Fibroblast of skin of abdomen (primary cell): ENCODE measurements around the gene CSGALNACT2.
"Not testable (repeated sequence)": the region's sequence is repeated elsewhere in the genome, so short reads cannot be mapped to it uniquely, and the experiment has no call there.

Experiments used
- DNase-seq: peaks from one replicate; pipeline ENCODE4 v3.0.0-alpha.2; 2013

The CSGALNACT2 gene

DNA sequence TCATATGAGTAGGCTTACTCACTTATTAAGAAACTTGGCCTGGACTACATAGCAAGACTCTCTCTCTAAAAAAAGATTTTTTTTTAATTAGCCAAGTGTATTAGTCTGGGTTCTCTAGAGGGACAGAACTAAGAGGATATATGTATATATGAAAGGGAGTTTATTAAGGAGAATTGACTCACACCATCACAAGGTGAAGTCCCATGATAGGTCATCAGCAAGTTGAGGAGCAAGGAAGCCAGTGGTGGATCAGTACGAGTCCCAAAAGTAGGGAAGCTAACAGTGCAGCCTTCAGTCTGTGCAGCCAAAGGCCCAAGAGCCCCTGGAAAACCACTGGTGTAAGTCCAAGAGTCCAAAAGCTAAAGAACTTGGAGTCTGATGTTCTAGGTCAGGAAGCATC lies 7.7 kb downstream of the CSGALNACT2 start:
- not testable (repeated sequence) for DNase-seq

DNA sequence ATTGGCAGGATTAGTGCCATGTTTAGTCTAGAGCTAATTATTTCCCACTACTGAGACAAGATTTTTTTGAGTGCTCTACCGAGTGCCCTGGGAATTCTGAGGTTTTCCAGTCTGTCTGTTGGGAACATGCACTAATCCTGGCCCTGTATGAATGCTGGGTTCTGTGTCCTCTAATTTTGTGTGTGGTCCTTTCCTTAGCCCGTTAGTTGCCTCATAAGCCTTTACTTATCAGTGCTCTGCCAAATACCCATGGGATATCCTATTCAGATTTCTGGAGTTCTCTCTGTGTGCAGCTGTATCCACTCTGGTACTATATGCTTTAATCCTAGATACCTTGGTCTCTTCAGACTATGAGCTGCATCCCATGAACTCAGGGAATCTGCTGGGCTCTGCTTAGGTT lies 13.1 kb downstream of the CSGALNACT2 start:
- DNase-seq = no peak

DNA sequence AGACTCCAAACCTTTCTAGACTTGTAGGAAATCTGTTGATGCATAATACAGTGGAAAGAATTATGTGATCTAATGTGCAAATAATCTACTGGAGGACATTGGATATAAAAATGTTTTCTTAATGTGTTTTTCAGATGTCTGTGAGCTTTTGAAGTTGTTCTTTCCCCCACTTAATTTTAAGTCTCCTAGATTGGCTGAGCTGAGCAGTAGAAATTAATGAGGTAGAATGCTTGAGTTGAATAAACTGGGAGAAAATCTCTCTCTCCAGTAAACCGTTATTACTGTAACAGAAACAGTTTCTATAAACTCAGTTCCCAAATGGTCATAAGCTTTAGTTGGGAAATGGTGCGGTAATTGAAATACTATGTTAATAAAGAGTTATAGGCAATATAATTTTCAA lies 15.7 kb downstream of the CSGALNACT2 start:
- no peak for DNase-seq

DNA sequence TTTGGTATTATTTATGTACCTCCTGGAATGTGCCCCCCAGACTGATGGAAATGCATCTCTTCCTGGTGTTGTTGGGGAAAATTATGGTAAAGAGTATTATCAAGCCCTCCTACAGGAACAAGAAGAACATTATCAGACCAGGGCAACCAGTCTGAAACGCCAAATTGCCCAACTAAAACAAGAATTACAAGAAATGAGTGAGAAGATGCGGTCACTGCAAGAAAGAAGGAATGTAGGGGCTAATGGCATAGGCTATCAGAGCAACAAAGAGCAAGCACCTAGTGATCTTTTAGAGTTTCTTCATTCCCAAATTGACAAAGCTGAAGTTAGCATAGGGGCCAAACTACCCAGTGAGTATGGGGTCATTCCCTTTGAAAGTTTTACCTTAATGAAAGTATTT lies 17.0 kb downstream of the CSGALNACT2 start:
- no peak for DNase-seq

DNA sequence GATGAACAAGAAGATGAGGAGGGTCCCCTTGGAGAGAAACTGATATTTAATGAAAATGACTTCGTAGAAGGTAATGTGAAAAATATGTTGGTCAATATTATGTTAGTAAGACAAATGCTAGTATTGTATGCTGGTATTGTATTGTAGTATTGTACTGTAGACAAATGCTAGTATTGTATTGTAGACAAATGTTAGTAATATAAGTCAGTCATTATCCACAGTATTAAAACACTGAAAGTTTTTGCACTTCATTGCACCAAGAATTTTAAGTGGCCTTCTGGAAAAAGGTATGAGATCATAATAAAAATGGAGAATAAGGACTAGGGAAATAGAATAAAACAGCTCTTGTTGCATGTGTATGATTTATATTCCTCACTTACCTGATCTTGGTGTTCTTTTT lies 17.5 kb downstream of the CSGALNACT2 start:
- DNase-seq = no peak

- DNase-seq = peak; percentile 14
Measured at GRCh38 chr10:43156590-43157341, 18.5 kb downstream of the CSGALNACT2 start.

DNA sequence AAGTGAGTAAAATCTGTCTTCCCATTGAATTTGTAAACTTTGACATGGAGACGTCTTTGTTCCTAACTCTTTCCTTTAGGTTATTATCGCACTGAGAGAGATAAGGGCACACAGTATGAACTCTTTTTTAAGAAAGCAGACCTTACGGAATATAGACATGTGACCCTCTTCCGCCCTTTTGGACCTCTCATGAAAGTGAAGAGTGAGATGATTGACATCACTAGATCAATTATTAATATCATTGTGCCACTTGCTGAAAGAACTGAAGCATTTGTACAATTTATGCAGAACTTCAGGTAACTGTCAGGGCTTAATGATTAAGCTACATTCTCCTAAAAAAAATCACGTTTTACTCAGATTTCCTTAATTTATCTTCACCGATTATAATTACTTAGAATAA lies 20.4 kb downstream of the CSGALNACT2 start:
- DNase-seq = no peak

DNA sequence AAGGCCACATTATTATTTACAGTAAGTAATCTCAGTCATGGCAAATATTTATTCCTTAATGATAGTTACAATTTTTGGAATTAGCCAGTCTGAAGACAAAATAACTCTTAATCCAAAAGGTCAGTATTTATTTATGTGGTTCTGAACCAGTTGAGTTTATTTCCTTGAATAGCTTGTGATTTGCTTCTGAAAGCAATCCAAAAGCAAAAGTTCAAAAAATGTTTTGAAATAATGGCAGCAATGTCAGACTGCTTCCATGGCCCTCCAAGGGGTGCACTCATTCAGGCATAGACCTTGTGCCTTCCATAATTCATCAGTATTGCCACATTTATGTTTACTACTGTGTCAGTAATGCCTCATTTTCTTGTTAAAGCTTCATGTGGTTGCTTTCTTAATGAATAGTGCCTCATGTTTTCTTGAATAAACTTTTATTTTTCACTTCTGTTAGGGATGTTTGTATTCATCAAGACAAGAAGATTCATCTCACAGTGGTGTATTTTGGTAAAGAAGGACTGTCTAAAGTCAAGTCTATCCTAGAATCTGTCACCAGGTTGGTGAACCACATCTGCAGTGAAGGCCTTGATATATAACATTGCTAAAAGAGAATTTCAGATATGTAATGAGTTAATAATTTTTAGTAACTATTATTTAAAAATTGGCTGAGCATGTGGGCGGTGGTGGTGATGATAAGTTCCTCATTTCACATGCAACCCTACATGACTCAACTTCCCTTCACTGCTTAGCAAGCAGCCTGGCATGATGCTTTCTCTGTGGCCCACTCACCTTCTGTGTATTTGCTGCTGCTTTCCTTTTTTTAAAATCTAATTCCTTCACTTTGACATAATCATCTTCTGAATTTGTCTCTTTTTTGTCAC lies 22.0 kb downstream of the CSGALNACT2 start:
- DNase-seq = peak; percentile 73

DNA sequence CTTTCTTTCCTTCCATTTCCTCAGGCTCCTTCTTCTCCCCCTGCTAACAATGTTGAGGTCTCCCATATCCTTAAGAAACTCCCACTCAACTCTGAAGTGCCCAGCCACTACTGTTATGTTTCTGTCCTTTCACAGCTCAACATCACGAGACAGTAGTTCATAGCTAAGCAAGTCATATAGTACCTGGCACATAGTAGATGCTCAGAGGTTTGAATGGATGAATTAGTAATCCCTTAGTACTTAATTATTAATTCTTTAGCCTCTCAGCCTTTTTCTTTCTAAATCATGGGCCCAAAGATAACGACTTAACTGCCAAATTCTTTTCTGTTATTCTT lies 22.6 kb downstream of the CSGALNACT2 start:
- no peak for DNase-seq

- DNase-seq = no peak
Measured at GRCh38 chr10:43162604-43163003, 24.4 kb downstream of the CSGALNACT2 start.

GRCh38 chr10:43166207-43166879 lies 28.1 kb downstream of the CSGALNACT2 start:
- DNase-seq = no peak

DNA sequence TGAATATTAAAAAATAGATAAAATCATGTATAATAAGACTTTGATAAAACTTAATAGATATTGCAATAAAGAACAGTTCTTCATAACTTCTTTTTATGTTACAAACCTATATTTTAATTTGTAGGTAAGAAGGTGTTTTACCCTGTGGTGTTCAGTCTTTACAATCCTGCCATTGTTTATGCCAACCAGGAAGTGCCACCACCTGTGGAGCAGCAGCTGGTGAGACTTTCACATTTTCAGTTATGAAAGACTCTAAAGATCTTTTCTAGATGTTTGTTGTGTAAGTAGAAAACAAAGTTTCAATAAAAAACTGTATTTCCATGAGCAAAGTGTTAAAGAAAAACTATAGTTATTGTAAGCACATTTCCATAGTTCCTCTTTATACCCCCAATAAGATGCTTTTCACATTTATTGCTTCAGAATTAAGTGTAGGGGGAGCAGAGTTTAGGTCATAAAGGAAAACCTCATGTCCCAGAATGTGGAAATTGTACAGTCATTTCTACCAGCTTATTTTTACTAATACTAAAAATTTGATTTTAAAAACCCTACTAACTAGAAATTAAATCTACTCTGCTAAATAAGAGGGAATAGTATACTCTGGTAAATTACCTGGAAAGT lies 28.7 kb downstream of the CSGALNACT2 start:
- no peak for DNase-seq

- DNase-seq = no peak
Measured at GRCh38 chr10:43167498-43167889, 29.2 kb downstream of the CSGALNACT2 start.

DNA sequence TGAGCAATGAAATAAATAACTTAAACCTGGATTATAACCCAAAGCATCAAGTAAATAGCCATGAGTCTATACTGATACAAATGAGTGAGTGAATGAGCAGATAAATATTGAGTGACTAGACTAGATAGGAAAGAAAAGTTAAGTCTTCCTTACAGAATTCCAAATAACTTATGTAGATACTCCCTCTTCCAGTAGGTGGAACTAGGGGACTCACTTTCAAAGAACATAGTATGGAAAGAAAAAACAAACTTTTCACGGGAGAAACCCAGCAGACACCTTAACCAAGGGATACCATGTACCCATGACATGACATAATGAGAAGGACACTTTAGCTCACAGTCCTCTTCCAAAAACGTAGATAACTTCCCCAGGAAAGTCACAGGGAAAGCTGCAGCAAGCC lies 32.2 kb downstream of the CSGALNACT2 start:
- no peak for DNase-seq

DNA sequence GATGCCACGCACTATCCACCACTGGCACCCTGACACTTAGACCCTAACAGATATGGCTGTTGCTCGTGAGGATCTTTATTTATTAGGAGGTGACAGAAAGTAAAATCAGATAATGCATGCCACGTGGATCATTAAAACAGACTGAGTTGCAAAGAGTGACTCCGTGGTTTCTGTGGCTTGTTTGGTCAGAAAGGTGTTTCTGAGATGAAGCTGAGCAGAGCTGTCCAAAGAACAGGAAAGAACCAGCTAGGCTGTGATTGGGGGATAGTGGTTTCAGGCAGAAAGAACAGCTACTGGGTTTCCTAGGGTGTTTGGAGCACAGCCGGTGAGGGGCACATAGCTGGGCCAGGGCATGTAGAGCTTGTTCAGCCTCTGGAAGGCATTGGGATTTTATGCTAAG lies 34.4 kb downstream of the CSGALNACT2 start:
- DNase-seq = no peak

- no peak for DNase-seq
Measured at GRCh38 chr10:43173120-43173519, 34.9 kb downstream of the CSGALNACT2 start.

GRCh38 chr10:43174969-43175368 lies 36.7 kb downstream of the CSGALNACT2 start:
- DNase-seq = no peak

DNA sequence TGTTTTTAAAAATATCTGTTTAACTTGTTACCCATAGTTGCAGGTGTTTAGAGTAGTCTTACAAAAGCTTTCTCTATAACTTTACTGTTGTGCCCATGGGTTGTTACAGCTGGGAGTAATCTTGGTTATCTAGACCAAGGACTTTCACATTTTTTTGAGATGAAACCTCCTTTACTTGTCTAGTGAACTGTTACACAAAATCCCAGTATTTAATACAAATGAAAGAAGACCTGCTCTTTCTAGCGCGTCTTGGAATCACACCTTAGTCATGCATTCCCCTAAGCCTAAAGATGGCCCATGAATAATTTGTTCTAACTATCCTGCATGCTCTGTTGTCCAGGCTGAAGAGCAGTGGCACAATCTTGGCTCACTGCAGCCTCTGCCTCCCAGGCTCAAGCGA lies 38.0 kb downstream of the CSGALNACT2 start:
- DNase-seq = no peak

- no peak for DNase-seq
Measured at GRCh38 chr10:43177595-43177994, 39.4 kb downstream of the CSGALNACT2 start.

- no peak for DNase-seq
Measured at GRCh38 chr10:43181146-43181545, 42.9 kb downstream of the CSGALNACT2 start.

DNA sequence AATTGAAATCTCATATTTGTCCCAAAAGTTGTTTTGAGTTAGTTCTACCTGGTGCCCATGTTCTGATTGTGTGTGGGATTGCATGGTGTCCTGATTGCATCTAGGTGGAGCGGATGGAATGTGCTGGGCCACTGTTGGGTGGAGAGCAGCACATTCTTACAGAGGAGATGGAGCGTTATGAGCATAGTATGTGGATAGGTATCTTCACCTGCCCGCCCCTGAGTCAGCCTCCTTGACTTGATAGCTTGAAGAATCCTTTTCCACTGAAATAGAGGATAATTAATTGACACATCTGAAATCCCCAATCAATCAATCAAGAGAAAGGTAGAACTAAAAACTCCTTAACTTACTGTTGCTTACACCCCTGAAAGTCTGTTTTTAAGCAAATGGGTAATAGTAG lies 45.5 kb downstream of the CSGALNACT2 start:
- not testable (repeated sequence) for DNase-seq

DNA sequence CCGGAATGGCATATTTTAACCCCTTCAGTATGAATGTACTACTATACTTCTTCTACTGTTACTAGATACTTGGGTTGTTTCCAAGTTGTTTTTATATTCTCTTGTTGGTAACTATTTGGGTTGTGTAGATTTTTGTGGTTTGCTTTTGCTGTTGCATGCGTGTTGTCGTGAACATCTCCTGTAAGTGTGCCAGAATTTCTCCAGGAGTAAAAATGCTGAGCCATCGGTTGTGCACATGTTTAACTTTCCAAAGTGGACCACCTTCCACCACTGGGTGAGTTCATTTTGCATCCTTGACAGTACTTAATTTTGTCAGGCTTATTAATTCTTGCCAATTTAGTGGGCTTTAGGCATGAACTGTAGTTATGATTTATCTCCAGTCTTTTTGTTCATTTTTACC lies 47.9 kb downstream of the CSGALNACT2 start:
- peak; percentile 57 for DNase-seq

DNA sequence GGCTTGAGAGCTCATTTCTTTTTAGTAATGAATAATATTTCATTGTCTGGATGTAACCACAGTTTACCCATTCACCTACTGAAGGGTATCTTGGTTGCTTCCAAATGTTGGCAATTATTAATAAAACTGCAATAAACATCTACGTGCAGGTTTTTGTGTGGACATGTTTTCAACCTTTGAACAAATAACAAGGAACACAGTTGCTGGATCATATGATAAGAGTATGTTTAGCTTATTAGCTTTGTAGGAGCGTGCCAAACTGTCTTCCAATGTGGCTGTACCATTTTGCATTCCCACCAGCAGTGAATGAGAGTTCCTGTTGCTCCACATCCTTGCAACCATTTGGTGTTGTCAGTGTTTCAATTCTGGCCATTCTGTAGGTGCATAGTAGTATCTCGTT lies 49.0 kb downstream of the CSGALNACT2 start:
- no peak for DNase-seq
